H7 (cell line): ENCODE data around the gene RCSD1. TPM values are rescaled to one million over a fixed set of nuclear protein-coding genes. Genes with fewer than 3 reads are reported as not detected.

ENCODE experiments used
- DNase-seq: peaks from one replicate; pipeline ENCODE4 v3.0.0; 2012
- H3K27me3 ChIP-seq: 2 replicates; pipeline ENCODE4 v1.6.0; 2011; ENCODE audit warnings: mild to moderate bottlenecking, low read length; ENCODE audit not compliant: control insufficient read depth, insufficient read depth
- H3K36me3 ChIP-seq: replicated peaks from 2 replicates; pipeline ENCODE4 v1.5.1; 2011; ENCODE audit warnings: low read length; ENCODE audit not compliant: control insufficient read depth, insufficient read depth
- H3K4me3 ChIP-seq: 2 replicates; pipeline ENCODE4 v1.5.1; 2011; ENCODE audit warnings: low read depth, mild to moderate bottlenecking, control low read depth, low read length, moderate library complexity; ENCODE audit not compliant: insufficient read depth
- total RNA-seq: library from RNA; depleted of rRNA; stranded (reverse); fragments of >200 nt; shearing (Covaris generic); gene quantifications from 2 replicates; pipeline ENCODE4 v1.2.3, GENCODE V29; 2014

The RCSD1 gene
- total RNA-seq, 1 experiment from 2014 or later: 0.31 TPM

- H3K27me3 ChIP-seq: no peaks in the 10 kb centered on the region; the same call in 1 of the 2 replicates
- H3K4me3 ChIP-seq: no peak overlapping the region
- no peaks in the 10 kb centered on the region for H3K36me3 ChIP-seq
- no peak for DNase-seq
Measured at GRCh38 chr1:167693425-167694045, 63.5 kb downstream of the RCSD1 start.

- H3K27me3 ChIP-seq: no peaks in the 10 kb centered on the region; the same call in 1 of the 2 replicates
Measured at GRCh38 chr1:167694691-167695090, 64.7 kb downstream of the RCSD1 start.

GRCh38 chr1:167695147-167695546, 65.1 kb downstream of the RCSD1 start:
- Histone ChIP-seq H3K36me3 (no peaks in the 10 kb centered on the region), H3K27me3 (no peaks in the 10 kb centered on the region; the same call in 1 of the 2 replicates), H3K4me3 (no peak overlapping the region)
- no peak for DNase-seq

More at GRCh38 chr1:167694691-167695090, 64.7 kb downstream of the RCSD1 start:
- Histone ChIP-seq H3K4me3 (no peak overlapping the region), H3K36me3 (no peaks in the 10 kb centered on the region)
- DNase-seq: no peak

GRCh38 chr1:167695756-167696561, 65.9 kb downstream of the RCSD1 start:
- Histone ChIP-seq H3K4me3 (no peak overlapping the region), H3K27me3 (no peaks in the 10 kb centered on the region; the same call in 1 of the 2 replicates), H3K36me3 (no peaks in the 10 kb centered on the region)
- DNase-seq: no peak

GRCh38 chr1:167697667-167698141, 67.7 kb downstream of the RCSD1 start:
- no peak for DNase-seq
- Histone ChIP-seq H3K4me3 (no peak overlapping the region), H3K27me3 (no peaks in the 10 kb centered on the region), H3K36me3 (no peaks in the 10 kb centered on the region)

- Histone ChIP-seq H3K36me3 (no peaks in the 10 kb centered on the region), H3K27me3 (no peaks in the 10 kb centered on the region), H3K4me3 (no peak overlapping the region)
- DNase-seq: no peak
Measured at GRCh38 chr1:167698313-167698712, 68.3 kb downstream of the RCSD1 start.

GRCh38 chr1:167701510-167701909, 71.5 kb downstream of the RCSD1 start:
- no peaks in the 10 kb centered on the region for H3K27me3 ChIP-seq
- H3K36me3 ChIP-seq: no peaks in the 10 kb centered on the region
- H3K4me3 ChIP-seq: no peak overlapping the region
- DNase-seq: no peak

- H3K4me3 ChIP-seq: no peak overlapping the region
- no peaks in the 10 kb centered on the region; the same call in 1 of the 2 replicates for H3K27me3 ChIP-seq
- DNase-seq: no peak
- H3K36me3 ChIP-seq: no peaks in the 10 kb centered on the region
Measured at GRCh38 chr1:167703557-167703956, 73.5 kb downstream of the RCSD1 start.

GRCh38 chr1:167704715-167705114, 74.7 kb downstream of the RCSD1 start:
- DNase-seq: no peak
- no peaks in the 10 kb centered on the region for H3K36me3 ChIP-seq
- no peak overlapping the region for H3K4me3 ChIP-seq
- H3K27me3 ChIP-seq: no peaks in the 10 kb centered on the region; the same call in 1 of the 2 replicates

GRCh38 chr1:167705250-167705649, 75.2 kb downstream of the RCSD1 start:
- no peak for DNase-seq
- H3K4me3 ChIP-seq: no peak overlapping the region

GRCh38 chr1:167706363-167706762, 76.3 kb downstream of the RCSD1 start:
- Histone ChIP-seq H3K4me3 (no peak overlapping the region), H3K36me3 (no peaks in the 10 kb centered on the region), H3K27me3 (no peaks in the 10 kb centered on the region; the same call in 1 of the 2 replicates)
- no peak for DNase-seq

More at GRCh38 chr1:167705250-167705649, 75.2 kb downstream of the RCSD1 start:
- H3K36me3 ChIP-seq: no peaks in the 10 kb centered on the region
- H3K27me3 ChIP-seq: no peaks in the 10 kb centered on the region; the same call in 1 of the 2 replicates

GRCh38 chr1:167706931-167707877, 77.2 kb downstream of the RCSD1 start:
- no peak overlapping the region for H3K4me3 ChIP-seq
- no peaks in the 10 kb centered on the region for H3K36me3 ChIP-seq
- no peaks in the 10 kb centered on the region; the same call in 1 of the 2 replicates for H3K27me3 ChIP-seq
- no peak for DNase-seq

GRCh38 chr1:167707942-167708341, 77.9 kb downstream of the RCSD1 start:
- peaks cover 3% of the 10 kb centered on the region for H3K27me3 ChIP-seq
- no peak for DNase-seq
- H3K4me3 ChIP-seq: no peak overlapping the region
- no peaks in the 10 kb centered on the region for H3K36me3 ChIP-seq

GRCh38 chr1:167708940-167709389, 78.9 kb downstream of the RCSD1 start:
- no peak for DNase-seq
- Histone ChIP-seq H3K27me3 (peaks cover 13% of the 10 kb centered on the region), H3K36me3 (no peaks in the 10 kb centered on the region), H3K4me3 (no peak overlapping the region)
